Effector CD4-positive, alpha-beta T cell (primary cell): ENCODE results near the gene MARCHF3.
"Not testable (repeated sequence)": the region's sequence is repeated elsewhere in the genome, so short reads cannot be mapped to it uniquely, and the experiment has no call there.

Experiments used
- DNase-seq: peaks from one replicate; pipeline ENCODE4 v3.0.0-alpha.2; 2020

The MARCHF3 gene

GRCh38 chr5:126949475-126949874 is 80.9 kb downstream of the MARCHF3 start:
- DNase-seq: no peak

- no peak for DNase-seq
Observed at GRCh38 chr5:126948453-126948852, 81.9 kb downstream of the MARCHF3 start.

- no peak for DNase-seq
Observed at GRCh38 chr5:126948011-126948355, 82.4 kb downstream of the MARCHF3 start.

GRCh38 chr5:126947146-126948010 is 83.0 kb downstream of the MARCHF3 start:
- no peak for DNase-seq

- DNase-seq: not testable (repeated sequence)
Observed at GRCh38 chr5:126942908-126943307, 87.5 kb downstream of the MARCHF3 start.

GRCh38 chr5:126941403-126941802 is 89.0 kb downstream of the MARCHF3 start:
- no peak for DNase-seq

- no peak for DNase-seq
Observed at GRCh38 chr5:126939887-126940286, 90.5 kb downstream of the MARCHF3 start.

- DNase-seq: no peak
Observed at GRCh38 chr5:126938466-126938865, 91.9 kb downstream of the MARCHF3 start.

GRCh38 chr5:126937771-126938170 is 92.6 kb downstream of the MARCHF3 start:
- no peak for DNase-seq

GRCh38 chr5:126936775-126937418 is 93.5 kb downstream of the MARCHF3 start:
- no peak for DNase-seq

GRCh38 chr5:126931963-126932660 is 98.2 kb downstream of the MARCHF3 start:
- DNase-seq: no peak

GRCh38 chr5:126928041-126928440 is 102.3 kb downstream of the MARCHF3 start:
- DNase-seq: no peak

GRCh38 chr5:126927429-126927828 is 102.9 kb downstream of the MARCHF3 start:
- DNase-seq: no peak

- no peak for DNase-seq
Observed at GRCh38 chr5:126926187-126926586, 104.2 kb downstream of the MARCHF3 start.

GRCh38 chr5:126925482-126925881 is 104.9 kb downstream of the MARCHF3 start:
- DNase-seq: no peak

- no peak for DNase-seq
Observed at GRCh38 chr5:126924331-126925033, 105.9 kb downstream of the MARCHF3 start.

GRCh38 chr5:126921241-126922091 is 108.9 kb downstream of the MARCHF3 start:
- no peak for DNase-seq

- DNase-seq: no peak
Observed at GRCh38 chr5:126920291-126920690, 110.1 kb downstream of the MARCHF3 start.

- no peak for DNase-seq
Observed at GRCh38 chr5:126919566-126919965, 110.8 kb downstream of the MARCHF3 start.

GRCh38 chr5:126918615-126918957 is 111.8 kb downstream of the MARCHF3 start:
- no peak for DNase-seq

- DNase-seq: no peak
Observed at GRCh38 chr5:126917918-126918614, 112.3 kb downstream of the MARCHF3 start.

GRCh38 chr5:126915496-126915895 is 114.9 kb downstream of the MARCHF3 start:
- DNase-seq: no peak
